Hepatocyte (in vitro differentiated cells): ENCODE measurements around the gene PGPEP1.

Experiments used
- CTCF ChIP-seq: fragments of 200-600 bp; sonication (generic); IDR thresholded peaks from 2 replicates; pipeline ENCODE4 v1.5.1; 2016; ENCODE audit warnings: antibody characterized with exemption, mild to moderate bottlenecking; ENCODE audit not compliant: poor library complexity
- EZH2 ChIP-seq: fragments of 200-600 bp; sonication (generic); IDR thresholded peaks from 2 replicates; pipeline ENCODE4 v1.6.1; 2016; ENCODE audit warnings: antibody characterized with exemption, mild to moderate bottlenecking, borderline replicate concordance

GRCh38 chr19:18350490-18350889 lies 10.1 kb downstream of the PGPEP1 start:
- TF ChIP-seq CTCF (no peak), EZH2 (no peak)
